AG04449 (cell line): ENCODE data around the gene NHS.

Experiments used
- CTCF ChIA-PET: fragments of 350-600 bp; formaldehyde crosslinking; extraction: SDS; loops from one replicate; lab custom pipeline; 2021; ENCODE audit warnings: antibody characterized with exemption; lab: Yijun Ruan, JAX
- POLR2A ChIA-PET: fragments of 400-600, 350-600 bp; formaldehyde crosslinking; extraction: SDS; loops from one replicate; lab custom pipeline; 2020; ENCODE audit warnings: antibody characterized with exemption, inconsistent platforms; lab: Yijun Ruan, JAX
- DNase-seq: peaks from one replicate; pipeline ENCODE4 v3.0.0-alpha.2; 2010; ENCODE audit warnings: low read depth, low spot score
- H3K4me3 ChIP-seq: 2 replicates; pipeline ENCODE4 v1.5.1; 2011; ENCODE audit warnings: low read depth, mild to moderate bottlenecking, control low read depth, low read length
- TF ChIP-seq, protein P1 (sequence below): IDR thresholded peaks from one replicate; pipeline ENCODE4 v1.5.1; 2011; ENCODE audit warnings: mild to moderate bottlenecking, moderate library complexity, low read length, control low read depth, inconsistent platforms; ENCODE audit not compliant: insufficient read depth; ENCODE audit errors: missing control alignments

NHS gene

DNA sequence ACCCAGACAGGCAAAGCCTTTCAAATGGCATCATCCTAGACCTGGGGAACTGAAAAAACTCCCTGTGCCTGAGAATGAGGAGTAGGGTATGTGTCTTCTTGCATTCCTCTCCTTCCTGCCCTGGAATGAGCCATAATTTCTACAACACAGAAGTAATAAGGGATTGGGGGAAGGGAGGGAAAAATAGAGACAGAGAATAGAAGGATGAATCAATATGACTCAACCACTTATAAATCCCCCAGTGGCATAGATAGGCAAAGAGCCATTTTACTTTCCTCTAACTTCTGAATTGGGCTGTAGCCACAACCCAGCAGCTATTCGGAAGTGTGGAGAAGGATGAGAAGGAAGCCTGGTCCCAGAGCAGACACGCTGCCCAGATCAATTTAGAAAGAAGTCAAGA is 99.9 kb downstream of the NHS start:
- POLR2A ChIA-PET: interaction anchor here (0.8 kb wide), 1 partner anchor 18 kb away, joined by 3 read pairs; no protein-coding TSS in a partner anchor
- no peak for DNase-seq
- TF ChIP-seq, protein P1, sequence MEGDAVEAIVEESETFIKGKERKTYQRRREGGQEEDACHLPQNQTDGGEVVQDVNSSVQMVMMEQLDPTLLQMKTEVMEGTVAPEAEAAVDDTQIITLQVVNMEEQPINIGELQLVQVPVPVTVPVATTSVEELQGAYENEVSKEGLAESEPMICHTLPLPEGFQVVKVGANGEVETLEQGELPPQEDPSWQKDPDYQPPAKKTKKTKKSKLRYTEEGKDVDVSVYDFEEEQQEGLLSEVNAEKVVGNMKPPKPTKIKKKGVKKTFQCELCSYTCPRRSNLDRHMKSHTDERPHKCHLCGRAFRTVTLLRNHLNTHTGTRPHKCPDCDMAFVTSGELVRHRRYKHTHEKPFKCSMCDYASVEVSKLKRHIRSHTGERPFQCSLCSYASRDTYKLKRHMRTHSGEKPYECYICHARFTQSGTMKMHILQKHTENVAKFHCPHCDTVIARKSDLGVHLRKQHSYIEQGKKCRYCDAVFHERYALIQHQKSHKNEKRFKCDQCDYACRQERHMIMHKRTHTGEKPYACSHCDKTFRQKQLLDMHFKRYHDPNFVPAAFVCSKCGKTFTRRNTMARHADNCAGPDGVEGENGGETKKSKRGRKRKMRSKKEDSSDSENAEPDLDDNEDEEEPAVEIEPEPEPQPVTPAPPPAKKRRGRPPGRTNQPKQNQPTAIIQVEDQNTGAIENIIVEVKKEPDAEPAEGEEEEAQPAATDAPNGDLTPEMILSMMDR: no peak
- CTCF ChIA-PET: no interaction called here
- H3K4me3 ChIP-seq: no peak overlapping the region

DNA sequence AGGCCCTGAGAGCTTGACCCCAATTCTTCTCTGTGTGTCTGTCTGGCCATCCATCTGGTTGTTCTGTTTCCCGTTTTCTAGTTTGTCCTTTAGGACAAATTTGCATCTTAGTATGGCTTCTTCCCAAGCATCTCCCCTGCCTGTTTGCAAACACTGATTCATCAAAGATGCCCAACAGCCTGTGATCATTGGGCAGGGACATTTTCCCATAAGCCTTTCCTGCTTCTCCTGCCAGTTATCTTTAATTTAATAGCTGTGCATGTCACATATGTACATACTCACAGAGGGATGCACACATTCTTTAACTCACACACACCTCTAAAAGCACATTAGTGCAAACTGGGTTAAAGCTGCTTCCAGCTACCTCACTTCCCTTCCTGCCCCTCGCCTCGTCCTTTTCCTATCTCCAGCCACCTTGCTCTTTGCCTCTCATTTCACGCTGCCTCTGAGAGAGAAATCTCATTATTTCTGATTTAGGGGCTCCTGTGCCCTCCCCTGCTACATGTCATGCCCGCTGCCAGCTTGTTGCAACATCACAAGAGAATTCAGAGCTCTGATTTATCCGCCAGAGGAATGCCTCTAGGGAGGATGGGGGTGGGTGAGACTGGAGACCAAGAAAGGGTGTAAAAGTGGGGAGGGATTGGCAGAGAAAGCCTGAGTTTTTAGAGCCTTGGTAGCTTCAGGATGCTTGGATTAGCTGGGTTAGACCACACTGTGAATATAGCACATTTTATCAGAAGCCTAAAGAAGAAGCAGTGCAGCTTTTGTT is 100.6 kb downstream of the NHS start:
- DNase-seq: no peak
- TF ChIP-seq, protein P1: no peak
- CTCF ChIA-PET: no interaction called here
- POLR2A ChIA-PET: interaction anchor here (0.8 kb wide), 1 partner anchor 17 kb away, joined by 3 read pairs; no protein-coding TSS in a partner anchor
- no peak overlapping the region for H3K4me3 ChIP-seq

DNA sequence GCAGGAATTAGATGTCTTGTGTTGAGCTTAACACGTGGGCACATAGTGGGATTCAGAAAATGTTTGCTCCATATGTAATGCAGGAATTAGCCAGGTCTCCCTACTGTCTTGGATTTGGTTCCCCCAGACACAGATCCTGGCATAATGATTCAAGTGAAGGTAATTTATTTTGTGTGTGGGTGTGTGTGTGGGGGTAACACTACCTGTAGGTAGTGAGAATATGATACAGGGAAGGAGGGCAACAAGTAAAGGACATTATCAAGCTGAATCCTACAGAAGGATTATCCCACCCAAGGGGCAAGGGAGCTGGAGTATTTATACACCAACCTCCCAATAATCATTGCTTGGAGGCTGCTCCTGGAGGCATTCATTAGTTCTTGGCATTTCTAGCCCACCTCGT is 101.4 kb downstream of the NHS start:
- ChIA-PET POLR2A (no interaction called here), CTCF (no interaction called here)
- no peak for DNase-seq
- H3K4me3 ChIP-seq: no peak overlapping the region
- TF ChIP-seq, protein P1: no peak

DNA sequence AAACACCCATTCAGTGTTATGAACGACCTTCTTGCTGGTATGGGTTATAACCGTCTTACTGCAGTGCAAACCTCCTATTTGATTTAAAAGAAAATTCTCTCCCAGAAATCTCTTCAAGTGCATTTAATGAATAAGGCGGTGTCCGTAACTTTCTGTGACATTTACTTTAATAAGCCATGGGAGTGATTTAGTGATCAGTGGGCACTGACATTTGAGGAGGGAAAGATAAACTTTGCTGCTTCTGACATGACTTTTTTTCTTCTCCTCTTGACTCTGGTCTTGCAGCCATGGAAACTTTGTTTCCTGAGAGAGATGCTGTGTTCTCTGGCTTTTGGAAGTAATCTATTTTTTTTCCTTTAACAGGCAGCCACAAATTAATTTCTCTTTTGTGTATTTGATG is 106.1 kb downstream of the NHS start:
- POLR2A ChIA-PET: no interaction called here
- CTCF ChIA-PET: no interaction called here
- TF ChIP-seq, protein P1: no peak
- H3K4me3 ChIP-seq: no peak overlapping the region
- DNase-seq: no peak

DNA sequence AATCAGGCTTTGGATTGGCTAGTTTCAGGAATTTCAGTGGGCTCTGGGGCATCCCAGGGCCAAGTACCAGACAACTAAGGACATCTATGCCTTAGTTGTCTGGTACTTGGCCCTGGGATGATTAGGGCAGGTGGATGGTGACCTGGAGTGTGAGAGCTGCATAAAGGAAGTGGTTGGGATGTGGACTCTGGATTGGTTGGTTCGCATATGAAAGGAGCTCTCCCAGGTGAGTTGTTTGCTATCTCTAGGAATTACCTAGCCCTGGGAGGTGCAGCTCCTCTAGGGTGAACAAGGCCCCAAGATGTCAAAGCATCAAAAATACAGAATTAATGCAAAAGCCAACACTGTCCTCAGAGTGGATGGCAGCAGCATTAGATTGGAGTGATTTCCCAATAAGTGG is 109.6 kb downstream of the NHS start:
- ChIA-PET POLR2A (no interaction called here), CTCF (no interaction called here)
- TF ChIP-seq, protein P1: no peak
- no peak for DNase-seq
- H3K4me3 ChIP-seq: no peak overlapping the region

DNA sequence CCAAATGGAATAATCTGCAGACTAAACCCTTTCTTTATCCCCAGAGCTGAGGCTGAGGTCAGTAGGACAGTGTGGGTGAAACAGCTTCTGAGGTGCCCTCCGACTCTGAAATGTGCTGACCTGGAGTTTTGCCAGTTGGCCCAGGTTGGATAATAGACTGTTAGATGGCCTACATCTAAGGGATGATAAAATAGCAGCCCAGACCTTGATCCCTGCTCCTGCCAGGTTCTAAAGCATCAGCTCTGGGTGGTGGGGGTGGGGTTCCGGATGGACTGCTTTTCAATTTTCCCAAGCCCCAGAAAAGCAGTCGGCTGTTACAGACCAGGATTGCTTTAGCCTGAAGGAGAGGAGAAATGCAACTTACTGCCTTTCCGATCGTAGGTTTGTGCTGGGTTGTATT is 110.4 kb downstream of the NHS start:
- H3K4me3 ChIP-seq: no peak overlapping the region
- TF ChIP-seq, protein P1: no peak
- POLR2A ChIA-PET: no interaction called here
- CTCF ChIA-PET: no interaction called here
- no peak for DNase-seq
